Neural cell (in vitro differentiated cells): ENCODE results near the gene NEK6.

Source experiments
- EP300 ChIP-seq: fragments of 450-650 bp; conservative IDR thresholded peaks from 2 replicates; pipeline ENCODE4 v1.6.1; 2014; ENCODE audit warnings: antibody characterized with exemption, mild to moderate bottlenecking, moderate library complexity; ENCODE audit not compliant: poor library complexity, severe bottlenecking
- EZH2 ChIP-seq: fragments of 200-600, 300-800 bp; shearing (Covaris generic), sonication (generic); IDR thresholded peaks from 2 replicates; pipeline ENCODE4 v1.6.1; 2014; ENCODE audit warnings: antibody characterized with exemption, low read length, borderline replicate concordance, mild to moderate bottlenecking; ENCODE audit not compliant: insufficient read depth, poor library complexity, severe bottlenecking
- MXI1 ChIP-seq: fragments of 450-650 bp; conservative IDR thresholded peaks from 2 replicates; pipeline ENCODE4 v1.6.1; 2014; ENCODE audit warnings: antibody characterized with exemption, mild to moderate bottlenecking; ENCODE audit not compliant: poor library complexity, severe bottlenecking
- POLR2AphosphoS5 ChIP-seq: IDR thresholded peaks from 2 replicates; pipeline ENCODE4 v1.6.1; 2012
- TF ChIP-seq, protein P1 (sequence below): fragments of 450-650 bp; IDR thresholded peaks from 2 replicates; pipeline ENCODE4 v1.5.1; 2014; ENCODE audit warnings: antibody characterized with exemption, mild to moderate bottlenecking, moderate library complexity; ENCODE audit not compliant: poor library complexity, severe bottlenecking
- TF ChIP-seq, protein P2 (sequence below): IDR thresholded peaks from 2 replicates; pipeline ENCODE4 v1.6.1; 2012; ENCODE audit warnings: borderline replicate concordance

DNA sequence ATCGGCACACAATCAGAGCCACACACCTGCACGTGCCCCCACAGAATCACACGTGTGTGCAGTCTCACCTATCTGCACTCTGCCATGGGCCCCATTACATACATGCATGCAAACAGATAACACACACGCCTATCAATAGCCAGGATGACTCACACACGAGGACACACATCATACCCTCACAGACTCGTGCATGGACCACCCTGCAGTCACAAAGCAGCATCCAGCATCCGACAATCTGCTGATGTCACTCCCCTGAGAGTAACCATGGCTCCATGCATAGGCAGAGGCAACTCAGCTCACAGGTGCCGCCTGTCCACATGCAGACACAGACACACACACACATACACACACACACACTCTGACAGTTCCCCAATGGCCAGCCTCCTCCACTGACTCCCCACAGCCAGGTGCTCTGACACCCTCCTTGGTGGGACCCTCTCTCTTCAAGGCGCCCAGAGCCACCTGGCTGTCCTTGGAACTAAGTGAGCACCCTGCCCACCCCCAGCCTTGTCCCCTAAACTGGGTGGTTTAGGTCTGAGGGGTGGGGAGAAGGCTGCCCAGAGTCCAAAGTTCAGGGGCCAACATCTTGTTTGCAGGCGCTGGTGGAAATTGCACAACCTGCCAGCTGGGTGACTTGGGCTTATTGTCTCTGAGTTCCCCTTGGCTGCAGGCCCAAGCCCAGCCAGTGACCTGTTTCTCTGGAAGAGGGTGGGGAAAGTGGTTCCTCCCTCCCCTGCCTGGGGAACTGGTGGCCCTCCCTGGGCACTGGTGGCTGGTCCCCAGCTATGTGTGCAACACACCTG, 34.6 kb upstream of the NEK6 start:
- TF ChIP-seq, protein P1, sequence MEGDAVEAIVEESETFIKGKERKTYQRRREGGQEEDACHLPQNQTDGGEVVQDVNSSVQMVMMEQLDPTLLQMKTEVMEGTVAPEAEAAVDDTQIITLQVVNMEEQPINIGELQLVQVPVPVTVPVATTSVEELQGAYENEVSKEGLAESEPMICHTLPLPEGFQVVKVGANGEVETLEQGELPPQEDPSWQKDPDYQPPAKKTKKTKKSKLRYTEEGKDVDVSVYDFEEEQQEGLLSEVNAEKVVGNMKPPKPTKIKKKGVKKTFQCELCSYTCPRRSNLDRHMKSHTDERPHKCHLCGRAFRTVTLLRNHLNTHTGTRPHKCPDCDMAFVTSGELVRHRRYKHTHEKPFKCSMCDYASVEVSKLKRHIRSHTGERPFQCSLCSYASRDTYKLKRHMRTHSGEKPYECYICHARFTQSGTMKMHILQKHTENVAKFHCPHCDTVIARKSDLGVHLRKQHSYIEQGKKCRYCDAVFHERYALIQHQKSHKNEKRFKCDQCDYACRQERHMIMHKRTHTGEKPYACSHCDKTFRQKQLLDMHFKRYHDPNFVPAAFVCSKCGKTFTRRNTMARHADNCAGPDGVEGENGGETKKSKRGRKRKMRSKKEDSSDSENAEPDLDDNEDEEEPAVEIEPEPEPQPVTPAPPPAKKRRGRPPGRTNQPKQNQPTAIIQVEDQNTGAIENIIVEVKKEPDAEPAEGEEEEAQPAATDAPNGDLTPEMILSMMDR: no peak
- TF ChIP-seq EZH2 (no peak), EP300 (no peak), MXI1 (no peak), POLR2AphosphoS5 (no peak)
- TF ChIP-seq, protein P2, sequence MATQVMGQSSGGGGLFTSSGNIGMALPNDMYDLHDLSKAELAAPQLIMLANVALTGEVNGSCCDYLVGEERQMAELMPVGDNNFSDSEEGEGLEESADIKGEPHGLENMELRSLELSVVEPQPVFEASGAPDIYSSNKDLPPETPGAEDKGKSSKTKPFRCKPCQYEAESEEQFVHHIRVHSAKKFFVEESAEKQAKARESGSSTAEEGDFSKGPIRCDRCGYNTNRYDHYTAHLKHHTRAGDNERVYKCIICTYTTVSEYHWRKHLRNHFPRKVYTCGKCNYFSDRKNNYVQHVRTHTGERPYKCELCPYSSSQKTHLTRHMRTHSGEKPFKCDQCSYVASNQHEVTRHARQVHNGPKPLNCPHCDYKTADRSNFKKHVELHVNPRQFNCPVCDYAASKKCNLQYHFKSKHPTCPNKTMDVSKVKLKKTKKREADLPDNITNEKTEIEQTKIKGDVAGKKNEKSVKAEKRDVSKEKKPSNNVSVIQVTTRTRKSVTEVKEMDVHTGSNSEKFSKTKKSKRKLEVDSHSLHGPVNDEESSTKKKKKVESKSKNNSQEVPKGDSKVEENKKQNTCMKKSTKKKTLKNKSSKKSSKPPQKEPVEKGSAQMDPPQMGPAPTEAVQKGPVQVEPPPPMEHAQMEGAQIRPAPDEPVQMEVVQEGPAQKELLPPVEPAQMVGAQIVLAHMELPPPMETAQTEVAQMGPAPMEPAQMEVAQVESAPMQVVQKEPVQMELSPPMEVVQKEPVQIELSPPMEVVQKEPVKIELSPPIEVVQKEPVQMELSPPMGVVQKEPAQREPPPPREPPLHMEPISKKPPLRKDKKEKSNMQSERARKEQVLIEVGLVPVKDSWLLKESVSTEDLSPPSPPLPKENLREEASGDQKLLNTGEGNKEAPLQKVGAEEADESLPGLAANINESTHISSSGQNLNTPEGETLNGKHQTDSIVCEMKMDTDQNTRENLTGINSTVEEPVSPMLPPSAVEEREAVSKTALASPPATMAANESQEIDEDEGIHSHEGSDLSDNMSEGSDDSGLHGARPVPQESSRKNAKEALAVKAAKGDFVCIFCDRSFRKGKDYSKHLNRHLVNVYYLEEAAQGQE: no peak
